CD4-positive, CD25-positive, alpha-beta regulatory T cell (primary cell): ENCODE results near the gene ITPR2. TPM values are rescaled to one million over a fixed set of nuclear protein-coding genes. Genes with fewer than 3 reads are reported as not detected.

Experiments used
- ATAC-seq, 2 donors: fragments of 150-1000 bp; cut with Tn5 transposase; one replicate each; pipeline ENCODE4 v1.10.0; 2021; ENCODE audit warnings: low read depth in 2 of 2, moderate number of reproducible peaks in 2 of 2, moderate library complexity in 1 of 2
- DNase-seq, 3 donors: peaks; one replicate each; pipeline versions ENCODE4 v3.0.0 to v3.0.0-alpha.2; 2012 to 2022; ENCODE audit warnings: mixed read lengths in 1 of 3
- H3K27ac ChIP-seq: one replicate; pipeline ENCODE4 v1.7.0; 2013; ENCODE audit warnings: mild to moderate bottlenecking, low read length; ENCODE audit not compliant: insufficient read depth, poor library complexity, severe bottlenecking
- H3K27me3 ChIP-seq: one replicate; pipeline ENCODE4 v1.7.0; 2013; ENCODE audit warnings: low read length; ENCODE audit not compliant: control insufficient read depth, insufficient read depth
- H3K36me3 ChIP-seq: one replicate; pipeline ENCODE4 v1.7.0; 2013; ENCODE audit warnings: mild to moderate bottlenecking, low read length, moderate library complexity; ENCODE audit not compliant: control insufficient read depth, insufficient read depth
- H3K4me1 ChIP-seq: 2 replicates; pipeline ENCODE4 v1.7.0; 2013; ENCODE audit warnings: mild to moderate bottlenecking, low read length; ENCODE audit not compliant: insufficient read depth, control insufficient read depth, poor library complexity, severe bottlenecking
- H3K4me3 ChIP-seq: one replicate; pipeline ENCODE4 v1.7.0; 2013; ENCODE audit warnings: low read depth, mild to moderate bottlenecking, low read length, moderate library complexity
- H3K9me3 ChIP-seq, 2 experiments: 1 replicate in 1 of 2; 2 replicates in 1 of 2; pipeline ENCODE4 v1.7.0; 2013; ENCODE audit warnings: low read length in 2 of 2, mild to moderate bottlenecking in 1 of 2, moderate library complexity in 1 of 2; ENCODE audit not compliant: control insufficient read depth in 2 of 2
- H3K27ac Mint-ChIP-seq, 3 donors: one replicate each; pipeline ENCODE4 v1.8.0; 2020 to 2022; ENCODE audit warnings: mild to moderate bottlenecking in 3 of 3, mixed read lengths in 3 of 3, moderate library complexity in 2 of 3
- H3K27me3 Mint-ChIP-seq: one replicate; pipeline ENCODE4 v1.8.0; 2022; ENCODE audit warnings: mild to moderate bottlenecking, mixed read lengths
- H3K36me3 Mint-ChIP-seq: one replicate; pipeline ENCODE4 v1.8.0; 2020; ENCODE audit warnings: mixed read lengths
- H3K4me1 Mint-ChIP-seq, 4 donors: one replicate each; pipeline ENCODE4 v1.8.0; 2020 to 2022; ENCODE audit warnings: mixed read lengths in 4 of 4, mild to moderate bottlenecking in 1 of 4
- H3K4me3 Mint-ChIP-seq, 4 donors: one replicate each; pipeline ENCODE4 v1.8.0; 2020 to 2022; ENCODE audit warnings: mild to moderate bottlenecking in 4 of 4, mixed read lengths in 4 of 4, moderate library complexity in 3 of 4
- H3K9me3 Mint-ChIP-seq, 7 donors: one replicate each; pipeline ENCODE4 v1.8.0; 2020 to 2022; ENCODE audit warnings: mixed read lengths in 7 of 7, mild to moderate bottlenecking in 3 of 7, moderate library complexity in 2 of 7
- polyA plus RNA-seq, 4 donors: library from polyadenylated mRNA; unstranded; fragments of 300-500 nt; fragmentation: Illumina TruSeq; gene quantifications; one replicate each; pipeline ENCODE4 v1.2.3, GENCODE V29; 2021
- total RNA-seq: library from RNA; stranded (reverse); gene quantifications from one replicate; pipeline ENCODE4 v1.2.3, GENCODE V29; 2022

ITPR2 gene
- total and polyA plus RNA-seq, 5 donors from 2014 or later, result 9.9 to 54.1 (median 11.7) TPM

DNA sequence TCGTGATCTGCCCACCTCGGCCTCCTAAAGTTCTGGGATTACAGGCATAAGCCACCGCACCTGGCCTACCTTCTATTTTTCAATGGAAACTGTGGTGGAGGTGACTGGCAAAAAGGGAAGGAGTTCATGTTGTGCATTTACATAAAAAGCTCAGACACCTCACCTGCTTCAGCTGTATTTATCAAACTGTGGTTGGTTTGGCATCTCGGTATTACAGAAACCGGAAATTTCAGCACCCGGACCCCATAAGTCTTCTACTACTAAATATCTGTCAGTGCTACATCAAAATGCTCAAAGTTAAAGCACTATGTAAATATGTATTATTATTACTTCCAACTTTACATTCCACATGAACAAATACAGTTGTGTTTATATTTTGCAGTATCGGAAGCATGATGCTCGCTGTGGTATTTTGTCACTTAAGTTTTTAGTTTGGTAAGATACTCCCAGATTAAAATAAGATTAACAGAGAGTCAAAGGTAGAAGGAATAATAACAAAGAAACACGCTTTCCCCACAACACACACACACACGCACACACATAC, 95.4 kb downstream of the ITPR2 start:
- Histone ChIP-seq H3K4me3 (no peak overlapping the region), H3K27ac (no peak overlapping the region), H3K36me3 (no peaks in the 10 kb centered on the region), H3K27me3 (no peaks in the 10 kb centered on the region), H3K9me3 (peaks cover 6 to 10% of the 10 kb centered on the region in 2 experiments), H3K4me1 (no peaks in the 10 kb centered on the region)
- Mint-ChIP-seq H3K4me3 (no peak overlapping the region), H3K27me3 (no peaks in the 10 kb centered on the region), H3K4me1 (peaks cover 6 to 34% (median 18%) of the 10 kb centered on the region in 4 donors), H3K9me3 (peaks cover 0 to 20% (median 7%) of the 10 kb centered on the region in 7 donors), H3K36me3 (peaks cover 29% of the 10 kb centered on the region), H3K27ac (no peak overlapping the region)
- DNase-seq (no peak), ATAC-seq (no peak)

GRCh38 chr12:26736563-26737486, 96.2 kb downstream of the ITPR2 start:
- Histone ChIP-seq H3K4me1 (peaks cover 5% of the 10 kb centered on the region), H3K27ac (no peak overlapping the region), H3K36me3 (no peaks in the 10 kb centered on the region), H3K9me3 (peaks cover 6 to 10% of the 10 kb centered on the region in 2 experiments), H3K27me3 (no peaks in the 10 kb centered on the region), H3K4me3 (no peak overlapping the region)
- peaks cover 0 to 20% (median 6%) of the 10 kb centered on the region in 7 donors for H3K9me3 Mint-ChIP-seq
- H3K27me3 Mint-ChIP-seq, result no peaks in the 10 kb centered on the region
- H3K4me1 Mint-ChIP-seq, result peaks cover 10 to 39% (median 20%) of the 10 kb centered on the region in 4 donors
- no peak overlapping the region for H3K27ac Mint-ChIP-seq
- H3K36me3 Mint-ChIP-seq, result peaks cover 24% of the 10 kb centered on the region
- ATAC-seq, result no peak
- no peak overlapping the region for H3K4me3 Mint-ChIP-seq
- no peak for DNase-seq

DNA sequence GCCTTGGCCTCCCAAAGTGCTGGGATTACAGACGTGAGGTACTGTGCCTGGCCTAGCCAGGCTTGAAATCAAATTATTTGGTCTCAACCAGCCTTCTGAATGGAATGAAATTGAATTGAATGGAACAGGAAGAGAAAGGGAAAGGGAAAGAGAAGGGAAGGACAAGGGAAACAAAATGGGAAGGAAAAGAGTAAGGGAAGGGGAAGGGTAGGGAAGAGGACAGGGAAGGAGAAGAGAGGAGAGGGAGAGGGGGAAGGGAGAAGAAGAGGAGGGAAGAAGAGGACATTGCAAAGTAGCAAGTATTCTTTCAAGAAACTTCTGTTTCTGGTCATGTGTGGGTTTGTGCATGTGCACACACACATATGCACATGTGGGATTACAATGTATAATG, 97.8 kb downstream of the ITPR2 start:
- ATAC-seq (no peak), DNase-seq (no peak)
- H3K36me3 Mint-ChIP-seq, result peaks cover 13% of the 10 kb centered on the region
- H3K4me1 ChIP-seq, result peaks cover 5% of the 10 kb centered on the region
- no peaks in the 10 kb centered on the region for H3K27me3 Mint-ChIP-seq
- no peak overlapping the region for H3K27ac ChIP-seq
- H3K4me1 Mint-ChIP-seq, result peaks cover 12 to 41% (median 26%) of the 10 kb centered on the region in 4 donors
- H3K9me3 Mint-ChIP-seq, result peaks cover 0 to 17% (median 4%) of the 10 kb centered on the region in 7 donors
- peaks cover 6 to 10% of the 10 kb centered on the region in 2 experiments for H3K9me3 ChIP-seq
- H3K36me3 ChIP-seq, result no peaks in the 10 kb centered on the region
- H3K4me3 Mint-ChIP-seq, result no peak overlapping the region
- H3K4me3 ChIP-seq, result no peak overlapping the region
- no peaks in the 10 kb centered on the region for H3K27me3 ChIP-seq
- no peak overlapping the region for H3K27ac Mint-ChIP-seq

DNA sequence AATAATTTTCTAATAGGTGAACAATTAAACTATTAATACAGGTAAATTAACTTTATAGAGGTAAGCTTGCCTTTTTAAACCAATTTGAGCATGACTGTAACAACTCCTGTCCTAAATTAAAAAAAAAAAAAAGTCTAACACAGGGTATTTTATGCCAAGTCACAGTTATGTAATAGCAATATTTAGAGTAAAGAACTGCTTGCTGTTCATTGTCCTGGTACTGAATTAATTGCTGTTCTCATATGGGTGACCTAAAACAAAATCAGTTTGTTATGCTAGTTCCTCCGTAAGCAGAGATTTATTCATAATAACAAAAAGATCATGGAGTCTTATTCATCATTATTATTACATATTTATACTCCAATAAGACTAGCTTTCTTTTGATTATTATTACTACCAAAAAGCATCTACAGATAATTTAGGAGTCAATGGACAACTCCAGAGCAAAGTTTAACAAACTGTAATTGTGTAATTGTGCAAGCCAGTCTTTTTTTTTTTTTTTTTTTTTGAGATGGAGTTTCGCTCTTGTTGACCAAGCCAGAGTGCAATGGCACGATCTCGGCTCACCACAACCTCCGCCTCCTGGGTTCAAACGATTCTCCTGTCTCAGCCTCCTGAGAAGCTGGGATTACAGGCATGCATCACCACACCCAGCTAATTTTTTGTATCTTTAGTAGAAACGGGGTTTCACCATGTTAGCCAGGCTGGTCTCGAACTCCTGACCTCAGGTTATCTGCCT, 98.3 kb downstream of the ITPR2 start:
- Histone ChIP-seq H3K27me3 (no peaks in the 10 kb centered on the region), H3K27ac (no peak overlapping the region), H3K9me3 (peaks cover 6 to 10% of the 10 kb centered on the region in 2 experiments), H3K4me1 (peaks cover 5% of the 10 kb centered on the region), H3K36me3 (no peaks in the 10 kb centered on the region), H3K4me3 (no peak overlapping the region)
- Mint-ChIP-seq H3K4me1 (peaks cover 13 to 45% (median 32%) of the 10 kb centered on the region in 4 donors), H3K9me3 (peaks cover 0 to 14% (median 1%) of the 10 kb centered on the region in 7 donors), H3K4me3 (no peak overlapping the region), H3K36me3 (peaks cover 8% of the 10 kb centered on the region), H3K27ac (no peak overlapping the region), H3K27me3 (no peaks in the 10 kb centered on the region)
- no peak for ATAC-seq
- DNase-seq, result no peak

DNA sequence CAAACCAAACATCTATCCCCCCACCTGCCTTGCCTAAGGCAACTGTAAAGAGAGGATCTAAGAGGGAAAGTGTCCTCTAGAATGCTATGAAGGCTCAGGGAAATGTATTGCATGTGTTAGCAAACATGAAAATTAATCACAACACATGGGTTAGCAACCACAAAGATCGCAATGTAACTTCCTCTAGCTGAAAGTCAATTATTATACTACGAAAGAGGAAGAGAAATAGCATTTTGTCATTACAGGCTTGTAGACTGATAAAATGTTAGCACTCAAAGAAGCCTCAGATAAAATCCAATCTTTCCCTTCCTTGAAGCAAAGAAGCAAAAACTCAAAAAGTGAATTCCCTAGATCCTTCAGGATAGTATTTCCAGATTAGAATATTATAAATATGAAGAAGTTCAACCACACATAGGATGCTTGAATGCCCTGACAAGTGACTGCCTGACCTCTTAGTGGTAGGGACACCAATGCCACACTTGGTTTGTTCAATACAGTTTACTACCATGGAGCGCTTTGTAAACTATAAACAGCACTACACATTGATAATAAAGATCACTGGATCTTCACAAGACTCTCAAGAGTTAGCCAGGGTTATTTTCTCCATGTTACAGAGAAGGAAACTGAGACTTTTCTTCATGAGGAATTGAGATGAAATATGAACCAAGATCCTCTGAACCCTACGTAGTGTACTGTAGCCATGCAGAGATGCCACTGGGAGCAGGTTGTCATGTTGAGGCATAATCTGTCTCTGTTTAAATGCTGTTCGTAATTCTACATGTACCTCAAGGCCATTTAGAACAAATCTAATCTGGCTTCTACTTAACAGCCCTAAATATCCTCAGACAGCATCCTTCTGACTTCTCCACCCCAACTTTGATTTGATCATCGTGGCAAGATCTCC, 100.7 kb downstream of the ITPR2 start:
- Histone ChIP-seq H3K36me3 (no peaks in the 10 kb centered on the region), H3K4me1 (peaks cover 9% of the 10 kb centered on the region), H3K27me3 (no peaks in the 10 kb centered on the region), H3K4me3 (no peak overlapping the region), H3K9me3 (no peaks in the 10 kb centered on the region), H3K27ac (no peak overlapping the region)
- peak in 1 of 2 donors; percentile 34 for ATAC-seq
- Mint-ChIP-seq H3K27ac (no peak overlapping the region), H3K9me3 (peaks cover 0 to 1% (median 0%) of the 10 kb centered on the region in 7 donors), H3K4me1 (peaks cover 22 to 68% (median 50%) of the 10 kb centered on the region in 4 donors), H3K36me3 (peaks cover under 1% of the 10 kb centered on the region), H3K4me3 (peak overlapping the region in 1 of 4 donors; percentile 6), H3K27me3 (no peaks in the 10 kb centered on the region)
- peak in 1 of 3 donors; percentile 20 for DNase-seq

GRCh38 chr12:26730481-26731350, 102.3 kb downstream of the ITPR2 start:
- H3K27ac ChIP-seq, result no peak overlapping the region
- H3K27me3 ChIP-seq, result no peaks in the 10 kb centered on the region
- H3K4me3 ChIP-seq, result no peak overlapping the region
- peak overlapping the region in 1 of 3 donors; percentile 9 for H3K27ac Mint-ChIP-seq
- no peaks in the 10 kb centered on the region for H3K36me3 ChIP-seq
- peaks cover 18 to 70% (median 46%) of the 10 kb centered on the region in 4 donors for H3K4me1 Mint-ChIP-seq
- no peaks in the 10 kb centered on the region for H3K27me3 Mint-ChIP-seq
- H3K4me3 Mint-ChIP-seq, result no peak overlapping the region
- peaks cover 11% of the 10 kb centered on the region for H3K4me1 ChIP-seq
- DNase-seq (no peak), ATAC-seq (no peak)
- peaks cover 0 to 1% (median 0%) of the 10 kb centered on the region in 7 donors for H3K9me3 Mint-ChIP-seq
- no peaks in the 10 kb centered on the region for H3K9me3 ChIP-seq
- peaks cover 1% of the 10 kb centered on the region for H3K36me3 Mint-ChIP-seq
